ENCODE measurements around the gene RARS2.

GRCh38 chr6:87589693-87590416, at the start of gene RARS2, which contains the start of gene ORC3:
- no peak for TF ChIP-seq GATA2 (IDR thresholded peaks at IDR 0.05; ENCODE audit: low read depth, low read length)
- TF ChIP-seq GATA3 (IDR thresholded peaks at IDR 0.05; ENCODE audit: low read depth, low read length), result no peak

Data from SH-SY5Y (cell line).